Measurements from ENCODE around the gene FLT3.

The FLT3 gene

DNA sequence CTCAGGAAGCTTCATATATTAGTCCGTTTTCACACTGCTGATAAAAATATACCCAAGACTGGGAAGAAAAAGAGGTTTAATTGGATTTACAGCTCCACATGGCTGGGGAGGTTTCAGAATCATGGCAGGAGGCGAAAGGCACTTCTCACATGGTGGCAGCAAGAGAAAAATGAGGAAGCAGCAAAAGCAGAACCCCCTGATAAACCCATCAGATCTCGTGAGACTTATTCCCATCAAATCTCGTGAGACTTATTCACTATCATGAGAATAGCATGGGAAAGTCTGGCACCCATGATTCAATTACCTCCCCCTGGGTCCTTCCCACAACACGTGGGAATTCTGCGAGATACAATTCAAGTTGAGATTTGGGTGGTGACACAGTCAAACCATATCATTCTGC is 23.1 kb downstream of the FLT3 start:
- H3K9me3 ChIP-seq: no peaks in the 10 kb centered on the region
- H3K27me3 ChIP-seq: no peaks in the 10 kb centered on the region
- no peaks in the 10 kb centered on the region for H3K4me1 ChIP-seq (ENCODE audit: control insufficient read depth in 1 of 2, insufficient read depth in 1 of 2, low read depth in 1 of 2, low read length in 1 of 2)
- no peak overlapping the region for H3K27ac ChIP-seq
- TF ChIP-seq, protein P1, sequence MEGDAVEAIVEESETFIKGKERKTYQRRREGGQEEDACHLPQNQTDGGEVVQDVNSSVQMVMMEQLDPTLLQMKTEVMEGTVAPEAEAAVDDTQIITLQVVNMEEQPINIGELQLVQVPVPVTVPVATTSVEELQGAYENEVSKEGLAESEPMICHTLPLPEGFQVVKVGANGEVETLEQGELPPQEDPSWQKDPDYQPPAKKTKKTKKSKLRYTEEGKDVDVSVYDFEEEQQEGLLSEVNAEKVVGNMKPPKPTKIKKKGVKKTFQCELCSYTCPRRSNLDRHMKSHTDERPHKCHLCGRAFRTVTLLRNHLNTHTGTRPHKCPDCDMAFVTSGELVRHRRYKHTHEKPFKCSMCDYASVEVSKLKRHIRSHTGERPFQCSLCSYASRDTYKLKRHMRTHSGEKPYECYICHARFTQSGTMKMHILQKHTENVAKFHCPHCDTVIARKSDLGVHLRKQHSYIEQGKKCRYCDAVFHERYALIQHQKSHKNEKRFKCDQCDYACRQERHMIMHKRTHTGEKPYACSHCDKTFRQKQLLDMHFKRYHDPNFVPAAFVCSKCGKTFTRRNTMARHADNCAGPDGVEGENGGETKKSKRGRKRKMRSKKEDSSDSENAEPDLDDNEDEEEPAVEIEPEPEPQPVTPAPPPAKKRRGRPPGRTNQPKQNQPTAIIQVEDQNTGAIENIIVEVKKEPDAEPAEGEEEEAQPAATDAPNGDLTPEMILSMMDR (IDR thresholded peaks at IDR 0.05): no peak
- H3K4me3 ChIP-seq (ENCODE audit: low read depth in 1 of 2, low read length in 1 of 2): no peak overlapping the region
- no peaks in the 10 kb centered on the region for H3K36me3 ChIP-seq

DNA sequence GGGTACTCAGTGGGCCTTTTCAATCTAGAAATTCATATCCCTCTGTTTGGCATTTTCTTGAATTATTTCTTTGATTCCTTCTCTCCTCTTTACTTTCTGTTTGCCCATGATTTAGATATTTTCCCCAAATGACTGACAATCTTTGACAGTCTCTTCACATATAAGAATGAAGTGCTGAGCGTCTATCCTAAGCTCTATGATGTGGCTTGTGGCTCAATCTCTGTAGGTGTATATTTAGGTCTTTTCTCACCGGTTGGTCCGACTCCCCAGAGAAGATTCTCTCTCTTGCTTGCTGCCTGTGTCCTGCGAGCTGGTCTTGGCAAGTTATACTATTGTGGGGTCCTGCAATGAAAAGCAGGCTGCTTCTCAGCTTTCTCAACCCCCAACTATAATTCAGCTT is 29.0 kb downstream of the FLT3 start:
- Histone ChIP-seq H3K27ac (no peak overlapping the region), H3K27me3 (no peaks in the 10 kb centered on the region), H3K36me3 (no peaks in the 10 kb centered on the region), H3K4me1 (ENCODE audit: control insufficient read depth in 1 of 2, insufficient read depth in 1 of 2, low read depth in 1 of 2, low read length in 1 of 2) (no peaks in the 10 kb centered on the region), H3K4me3 (ENCODE audit: low read depth in 1 of 2, low read length in 1 of 2) (no peak overlapping the region), H3K9me3 (no peaks in the 10 kb centered on the region)
- TF ChIP-seq, protein P1 (IDR thresholded peaks at IDR 0.05): no peak

DNA sequence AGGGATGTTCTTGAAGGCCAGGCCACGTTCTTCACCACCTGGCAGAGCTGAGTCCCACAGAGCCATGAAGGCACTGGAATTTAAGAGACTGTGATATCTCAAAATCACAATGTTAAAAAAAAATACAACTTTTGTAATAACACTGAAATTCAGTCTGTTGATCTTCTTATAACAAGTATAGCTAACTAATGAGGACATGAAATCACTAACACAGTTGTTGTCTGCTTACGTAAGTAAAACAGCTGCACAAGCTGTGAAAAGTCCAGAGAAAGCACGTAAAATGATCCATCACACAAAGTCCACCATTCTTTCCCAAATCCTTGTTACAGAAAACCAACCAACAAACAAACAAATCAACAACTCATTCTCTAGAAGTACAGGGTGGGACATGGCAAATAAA is 32.9 kb downstream of the FLT3 start:
- Histone ChIP-seq H3K36me3 (no peaks in the 10 kb centered on the region), H3K27ac (no peak overlapping the region), H3K27me3 (no peaks in the 10 kb centered on the region), H3K4me3 (ENCODE audit: low read depth in 1 of 2, low read length in 1 of 2) (no peak overlapping the region), H3K9me3 (no peaks in the 10 kb centered on the region), H3K4me1 (ENCODE audit: control insufficient read depth in 1 of 2, insufficient read depth in 1 of 2, low read depth in 1 of 2, low read length in 1 of 2) (no peaks in the 10 kb centered on the region)
- TF ChIP-seq, protein P1 (IDR thresholded peaks at IDR 0.05): no peak

DNA sequence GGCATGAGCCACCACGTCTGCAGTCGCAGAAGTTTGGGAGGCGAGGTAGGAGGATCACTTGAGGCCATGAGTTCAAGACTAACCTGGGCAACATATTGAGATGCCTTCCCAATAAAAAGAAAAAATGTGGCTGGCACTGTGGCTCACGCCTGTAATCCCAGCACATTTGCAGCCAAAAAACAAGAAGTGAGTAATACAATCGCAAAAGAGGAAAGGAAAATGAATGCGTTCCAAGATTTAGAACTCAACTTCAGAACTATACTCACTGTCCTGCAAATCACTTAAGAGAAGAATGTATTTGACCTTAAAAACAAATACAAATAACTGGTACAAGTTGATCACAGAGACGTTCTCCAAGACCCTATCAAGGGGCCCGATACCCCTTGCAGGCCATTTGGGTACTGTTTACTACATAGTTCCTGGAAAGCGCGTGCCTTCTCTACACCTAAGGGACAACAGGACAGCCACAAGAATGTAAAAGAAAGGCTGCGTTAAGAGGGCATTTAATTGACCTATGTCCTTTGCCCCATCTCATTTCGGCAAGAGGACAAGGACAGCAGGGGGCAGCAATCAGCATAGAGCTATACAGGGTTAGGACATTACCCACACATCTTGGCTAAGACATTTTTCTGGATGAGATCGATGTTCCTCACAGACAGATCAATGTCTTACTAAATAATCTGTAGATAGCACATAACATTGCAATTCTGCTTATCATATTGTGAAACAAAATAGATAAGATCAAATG is 41.3 kb downstream of the FLT3 start:
- TF ChIP-seq, protein P1 (IDR thresholded peaks at IDR 0.05): no peak
- H3K4me1 ChIP-seq (ENCODE audit: control insufficient read depth in 1 of 2, insufficient read depth in 1 of 2, low read depth in 1 of 2, low read length in 1 of 2): peaks cover 0 to 9% of the 10 kb centered on the region in 2 experiments
- no peaks in the 10 kb centered on the region for H3K36me3 ChIP-seq
- no peak overlapping the region for H3K4me3 ChIP-seq (ENCODE audit: low read depth in 1 of 2, low read length in 1 of 2)
- no peak overlapping the region for H3K27ac ChIP-seq
- no peaks in the 10 kb centered on the region for H3K9me3 ChIP-seq
- H3K27me3 ChIP-seq: no peaks in the 10 kb centered on the region

DNA sequence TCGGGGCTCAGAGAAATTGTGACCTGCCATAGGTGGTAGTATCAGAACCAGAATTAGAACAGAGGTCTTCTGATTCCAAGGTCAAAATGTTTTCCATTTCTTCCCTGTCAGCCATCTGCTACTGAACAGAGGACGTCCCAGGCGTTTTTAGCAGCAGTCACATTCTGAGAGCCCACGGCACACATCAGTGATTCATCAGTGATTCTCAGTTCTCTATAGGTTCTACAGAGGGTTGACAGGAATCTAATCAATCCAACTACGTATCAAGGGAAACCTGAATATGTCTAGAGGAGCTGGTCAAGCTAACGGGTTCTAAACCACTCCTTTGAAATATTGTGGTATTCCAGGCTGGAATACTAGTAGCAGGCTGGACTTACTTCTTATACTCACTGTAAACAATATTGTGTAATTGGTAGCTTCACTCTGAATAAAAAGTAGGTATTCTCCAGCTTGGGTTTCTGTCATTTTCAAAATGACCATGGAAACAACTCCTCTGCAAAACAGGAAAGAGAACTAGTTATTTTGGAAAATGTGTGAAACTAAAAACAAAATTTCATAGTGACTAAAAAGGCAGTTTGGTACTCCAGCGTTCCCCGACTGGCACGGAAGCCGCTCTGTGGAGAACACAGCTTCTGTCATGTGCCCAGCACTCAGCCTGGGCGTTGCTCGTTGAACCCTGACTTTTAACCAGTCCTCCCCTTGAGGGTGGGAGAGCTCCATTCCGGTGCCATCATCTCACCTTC is 43.2 kb downstream of the FLT3 start:
- no peaks in the 10 kb centered on the region for H3K9me3 ChIP-seq
- H3K4me1 ChIP-seq (ENCODE audit: control insufficient read depth in 1 of 2, insufficient read depth in 1 of 2, low read depth in 1 of 2, low read length in 1 of 2): peaks cover 0 to 17% of the 10 kb centered on the region in 2 experiments
- TF ChIP-seq, protein P1 (IDR thresholded peaks at IDR 0.05): no peak
- no peak overlapping the region for H3K4me3 ChIP-seq (ENCODE audit: low read depth in 1 of 2, low read length in 1 of 2)
- no peaks in the 10 kb centered on the region for H3K27me3 ChIP-seq
- no peak overlapping the region for H3K27ac ChIP-seq
- no peaks in the 10 kb centered on the region for H3K36me3 ChIP-seq

Measured in neutrophil (primary cell).